IMR-90 (cell line): ENCODE measurements around the gene IFT74. TPM values are rescaled to one million over a fixed set of nuclear protein-coding genes. Genes with fewer than 3 reads are reported as not detected.

ENCODE experiments used
- ATAC-seq: fragments of 200-7000 bp; cut with Tn5 transposase; 2 replicates; pipeline ENCODE4 v1.9.1; 2020; ENCODE audit warnings: low read depth, mild to moderate bottlenecking, moderate library complexity
- BruUV-seq: library from RNA; stranded (reverse); fragments of 400-500 nt; replicated peaks from 2 replicates; lab custom pipeline; 2021; lab: Mats Ljungman, UMichigan
- CTCF ChIA-PET: fragments of 300-600 bp; formaldehyde crosslinking; extraction: SDS; loops from one replicate; lab custom pipeline; 2021; ENCODE audit warnings: antibody characterized with exemption; lab: Yijun Ruan, JAX
- POLR2A ChIA-PET: fragments of 300-600 bp; sonication (Branson Sonifier 250); formaldehyde crosslinking; loops from one replicate; lab custom pipeline; 2022; ENCODE audit warnings: antibody characterized with exemption; ENCODE audit not compliant: unreplicated experiment; lab: Charles Lee
- DNase-seq: peaks from one replicate; pipeline ENCODE4 v3.0.0; 2013
- H2AFZ ChIP-seq: replicated peaks from 2 replicates; pipeline ENCODE3; 2013; ENCODE audit warnings: low read length, mild to moderate bottlenecking; ENCODE audit not compliant: poor library complexity
- H2AK5ac ChIP-seq: 2 replicates; pipeline ENCODE4 v1.6.1; 2013; ENCODE audit warnings: low read depth, low read length, inconsistent platforms
- H2AK9ac ChIP-seq: replicated peaks from 2 replicates; pipeline ENCODE3; 2013; ENCODE audit warnings: mild to moderate bottlenecking, low read depth, low read length, moderate library complexity; ENCODE audit not compliant: poor library complexity
- H2BK120ac ChIP-seq: 2 replicates; pipeline ENCODE4 v1.6.1; 2013; ENCODE audit warnings: low read depth, low read length, inconsistent platforms
- H2BK15ac ChIP-seq: 3 replicates; pipeline ENCODE4 v1.6.1; 2013; ENCODE audit warnings: low read depth, low read length, inconsistent platforms
- H2BK20ac ChIP-seq: 2 replicates; pipeline ENCODE4 v1.6.1; 2013; ENCODE audit warnings: low read depth, mild to moderate bottlenecking, inconsistent platforms, low read length, moderate library complexity
- H2BK5ac ChIP-seq: 2 replicates; pipeline ENCODE4 v1.6.1; 2013; ENCODE audit warnings: mild to moderate bottlenecking, low read depth, low read length, inconsistent platforms; ENCODE audit not compliant: poor library complexity, severe bottlenecking
- H3K14ac ChIP-seq: replicated peaks from 2 replicates; pipeline ENCODE4 v1.6.1; 2013; ENCODE audit warnings: low read depth, low read length, inconsistent platforms
- H3K18ac ChIP-seq: 2 replicates; pipeline ENCODE4 v1.6.1; 2013; ENCODE audit warnings: low read depth, low read length, control low read depth
- H3K23ac ChIP-seq: 2 replicates; pipeline ENCODE4 v1.6.1; 2013; ENCODE audit warnings: low read depth, low read length, inconsistent platforms
- H3K27ac ChIP-seq: 2 replicates; pipeline ENCODE4 v1.5.1; 2013; ENCODE audit warnings: mild to moderate bottlenecking, control low read depth, low read length; ENCODE audit not compliant: insufficient read depth
- H3K27me3 ChIP-seq: 2 replicates; pipeline ENCODE4 v1.6.1; 2013; ENCODE audit warnings: low read length; ENCODE audit not compliant: control insufficient read depth, insufficient read depth
- H3K36me3 ChIP-seq: 2 replicates; pipeline ENCODE4 v1.6.1; 2013; ENCODE audit warnings: low read length, mixed read lengths; ENCODE audit not compliant: control insufficient read depth, insufficient read depth
- H3K4ac ChIP-seq: 2 replicates; pipeline ENCODE4 v1.6.1; 2013; ENCODE audit warnings: low read depth, low read length, inconsistent platforms
- H3K4me1 ChIP-seq: 2 replicates; pipeline ENCODE4 v1.6.1; 2013; ENCODE audit warnings: low read length, mixed read lengths; ENCODE audit not compliant: control insufficient read depth, insufficient read depth
- H3K4me2 ChIP-seq: 2 replicates; pipeline ENCODE4 v1.6.1; 2013; ENCODE audit warnings: low read depth, mild to moderate bottlenecking, control low read depth, low read length, moderate library complexity
- H3K4me3 ChIP-seq: 2 replicates; pipeline ENCODE4 v1.5.1; 2013; ENCODE audit warnings: low read depth, mild to moderate bottlenecking, control low read depth, low read length, moderate library complexity; ENCODE audit not compliant: insufficient read depth
- H3K56ac ChIP-seq: 2 replicates; pipeline ENCODE4 v1.6.1; 2013; ENCODE audit warnings: low read length, inconsistent platforms; ENCODE audit not compliant: insufficient read depth; ENCODE audit errors: extremely low read depth
- H3K79me1 ChIP-seq, 2 experiments: 2 replicates each; pipeline ENCODE4 v1.6.1; 2013; ENCODE audit warnings: low read length in 2 of 2, inconsistent platforms in 1 of 2, low read depth in 1 of 2
- H3K9ac ChIP-seq: 2 replicates; pipeline ENCODE4 v1.6.1; 2013; ENCODE audit warnings: low read depth, low read length, control low read depth
- H3K9me1 ChIP-seq: 2 replicates; pipeline ENCODE4 v1.6.1; 2013; ENCODE audit warnings: low read length, inconsistent platforms; ENCODE audit not compliant: insufficient read depth
- H3K9me3 ChIP-seq: 2 replicates; pipeline ENCODE4 v1.6.1; 2013; ENCODE audit warnings: low read length; ENCODE audit not compliant: control insufficient read depth, insufficient read depth
- H4K20me1 ChIP-seq: 2 replicates; pipeline ENCODE4 v1.6.1; 2013; ENCODE audit warnings: low read length, inconsistent platforms; ENCODE audit not compliant: insufficient read depth
- H4K5ac ChIP-seq: 2 replicates; pipeline ENCODE4 v1.6.1; 2013; ENCODE audit warnings: mild to moderate bottlenecking, low read depth, low read length, control low read depth
- H4K8ac ChIP-seq, 2 experiments: 2 replicates each; pipeline ENCODE4 v1.6.1; 2013; ENCODE audit warnings: low read depth in 2 of 2, low read length in 2 of 2, control low read depth in 1 of 2, inconsistent platforms in 1 of 2
- H4K91ac ChIP-seq: 2 replicates; pipeline ENCODE4 v1.6.1; 2013; ENCODE audit warnings: low read depth, low read length, inconsistent platforms; ENCODE audit not compliant: insufficient read depth
- CEBPB ChIP-seq: IDR thresholded peaks from 2 replicates; pipeline ENCODE4 v1.6.1; 2012; ENCODE audit warnings: low read depth, low read length, improper control_type of control experiment
- CHD1 ChIP-seq: IDR thresholded peaks from 2 replicates; pipeline ENCODE4 v1.6.1; 2012; ENCODE audit warnings: low read depth, low read length, improper control_type of control experiment
- MXI1 ChIP-seq: IDR thresholded peaks from 2 replicates; pipeline ENCODE4 v1.6.1; 2012; ENCODE audit warnings: low read depth, mild to moderate bottlenecking, low read length, moderate library complexity, borderline replicate concordance
- NFE2L2 ChIP-seq: fragments of 150-350 bp; IDR thresholded peaks from 2 replicates; pipeline ENCODE4 v1.6.1; 2016; ENCODE audit warnings: low read depth, mild to moderate bottlenecking, low read length
- POLR2A ChIP-seq: IDR thresholded peaks from 2 replicates; pipeline ENCODE4 v1.6.1; 2012; ENCODE audit warnings: mild to moderate bottlenecking, low read depth, low read length
- RAD21 ChIP-seq: IDR thresholded peaks from 2 replicates; pipeline ENCODE4 v1.6.1; 2012; ENCODE audit warnings: low read length, improper control_type of control experiment
- RCOR1 ChIP-seq: IDR thresholded peaks from 2 replicates; pipeline ENCODE4 v1.6.1; 2012; ENCODE audit warnings: mild to moderate bottlenecking, low read length, improper control_type of control experiment; ENCODE audit not compliant: insufficient replicate concordance
- SMC3 ChIP-seq: fragments of 150-350 bp; IDR thresholded peaks from 2 replicates; pipeline ENCODE4 v1.6.1; 2016; ENCODE audit warnings: low read depth, mild to moderate bottlenecking, antibody characterized with exemption, low read length, moderate library complexity
- WGBS, 2 experiments: methylation state at CpG; one replicate each; pipeline versions ENCODE4 v1.1.5 to v1.1.7; 2013; ENCODE audit warnings: missing lambda C conversion rate in 2 of 2; ENCODE audit not compliant: insufficient read length in 1 of 2; ENCODE audit errors: extremely low coverage in 2 of 2; 5-methylcytosine and 5-hydroxymethylcytosine counted together
- dilution Hi-C: fragments of 300-500 bp; cut with HindIII; formaldehyde crosslinking; loops from one replicate; pipeline ENCODE4 v1.14.3; 2018; ENCODE audit warnings: low sequenced_read_pairs; ENCODE audit not compliant: unreplicated experiment
- in situ Hi-C: fragments of 300-500 bp; cut with MboI; formaldehyde crosslinking; loops from 3 replicates; pipeline ENCODE4 v1.14.3; 2019; ENCODE audit warnings: low sequenced_read_pairs, inconsistent platforms, mixed read lengths
- intact Hi-C: fragments of 100-400 bp; cut with micrococcal nuclease; formaldehyde crosslinking; loops from 2 replicates; pipeline ENCODE4 v1.10.0; 2022
- polyA plus RNA-seq, 3 experiments: library from polyadenylated mRNA; depleted of rRNA; stranded (reverse); fragments of >200 nt; gene quantifications; 2 replicates each; pipeline ENCODE4 v1.2.3, GENCODE V29; 2012; ENCODE audit warnings: low replicate concordance in 1 of 3
- total RNA-seq: library from RNA; depleted of rRNA; stranded (reverse); fragments of >200 nt; gene quantifications from 2 replicates; pipeline ENCODE4 v1.2.3, GENCODE V29; 2012
- TF ChIP-seq, protein P1 (sequence below): conservative IDR thresholded peaks from 2 replicates; pipeline ENCODE4 v1.5.1; 2012; ENCODE audit warnings: mild to moderate bottlenecking, low read depth, low read length, improper control_type of control experiment

Gene IFT74
- total and polyA plus RNA-seq, 2 of the 4 experiments (the other 2 are of a cell fraction), result 4.6 to 12.2 TPM

DNA sequence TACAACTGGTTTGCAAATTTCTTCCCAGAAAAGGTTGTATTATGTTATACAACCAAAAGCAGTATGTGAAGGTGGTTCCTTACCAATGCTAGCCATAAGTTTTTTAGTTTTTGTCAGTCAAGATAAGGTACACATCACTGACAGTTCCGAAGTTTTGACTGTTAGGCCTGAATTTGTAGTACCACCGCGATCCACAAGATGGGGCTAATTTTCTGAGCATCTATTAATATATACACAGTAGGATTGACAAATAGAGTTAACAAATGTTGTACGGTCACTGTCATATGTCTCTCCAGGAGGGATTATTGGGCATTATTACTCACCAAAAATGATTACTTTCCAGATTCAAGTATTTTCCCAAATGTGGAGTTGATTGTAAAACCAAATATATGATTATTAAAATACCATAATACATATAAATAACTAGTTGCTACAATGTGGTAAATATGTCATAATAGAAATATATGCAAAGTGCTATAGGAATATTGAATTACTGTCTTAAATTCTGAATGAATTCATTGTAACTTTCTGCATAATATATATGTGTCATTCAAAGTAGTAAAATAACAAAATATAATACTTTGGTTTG, 77.7 kb downstream of the IFT74 start:
- H3K9me3 ChIP-seq, result no peaks in the 10 kb centered on the region
- H2AK5ac ChIP-seq, result no peak overlapping the region
- H2BK120ac ChIP-seq, result 0 out of 2 replicates have a peak overlapping the region, but pooled peaks have one; percentile 48
- WGBS, 2 experiments, result no CpG with 5 or more reads among the region's 4 CpGs
- H4K8ac ChIP-seq, result no peak overlapping the region
- H3K18ac ChIP-seq, result no peak overlapping the region
- no peak overlapping the region for H3K14ac ChIP-seq
- H3K9ac ChIP-seq, result no peak overlapping the region
- intact Hi-C loops (loop anchor here (1.0 to 10.0 kb wide), 6 partner anchors 75 to 511 kb away; partner anchors contain the start of gene TEK), in situ Hi-C loops (no loop called here), dilution Hi-C loops (no loop called here)
- CTCF ChIA-PET, result interaction anchor here (0.8 to 1.1 kb wide), 3 partner anchors 15 to 243 kb away, joined by 3 to 6 read pairs (median 4); no protein-coding TSS in a partner anchor
- TF ChIP-seq CHD1 (no peak), MXI1 (no peak), POLR2A (no peak), CEBPB (no peak), RAD21 (peak; percentile 91), NFE2L2 (no peak), SMC3 (peak; percentile 93), RCOR1 (no peak)
- TF ChIP-seq, protein P1, sequence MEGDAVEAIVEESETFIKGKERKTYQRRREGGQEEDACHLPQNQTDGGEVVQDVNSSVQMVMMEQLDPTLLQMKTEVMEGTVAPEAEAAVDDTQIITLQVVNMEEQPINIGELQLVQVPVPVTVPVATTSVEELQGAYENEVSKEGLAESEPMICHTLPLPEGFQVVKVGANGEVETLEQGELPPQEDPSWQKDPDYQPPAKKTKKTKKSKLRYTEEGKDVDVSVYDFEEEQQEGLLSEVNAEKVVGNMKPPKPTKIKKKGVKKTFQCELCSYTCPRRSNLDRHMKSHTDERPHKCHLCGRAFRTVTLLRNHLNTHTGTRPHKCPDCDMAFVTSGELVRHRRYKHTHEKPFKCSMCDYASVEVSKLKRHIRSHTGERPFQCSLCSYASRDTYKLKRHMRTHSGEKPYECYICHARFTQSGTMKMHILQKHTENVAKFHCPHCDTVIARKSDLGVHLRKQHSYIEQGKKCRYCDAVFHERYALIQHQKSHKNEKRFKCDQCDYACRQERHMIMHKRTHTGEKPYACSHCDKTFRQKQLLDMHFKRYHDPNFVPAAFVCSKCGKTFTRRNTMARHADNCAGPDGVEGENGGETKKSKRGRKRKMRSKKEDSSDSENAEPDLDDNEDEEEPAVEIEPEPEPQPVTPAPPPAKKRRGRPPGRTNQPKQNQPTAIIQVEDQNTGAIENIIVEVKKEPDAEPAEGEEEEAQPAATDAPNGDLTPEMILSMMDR, result peak; percentile 84
- BruUV-seq, result no TSS peak
- no peak overlapping the region for H3K56ac ChIP-seq
- H2AK9ac ChIP-seq, result no peak overlapping the region
- POLR2A ChIA-PET, result no interaction called here
- no peak overlapping the region for H3K4ac ChIP-seq
- DNase-seq, result peak; percentile 53
- H3K27ac ChIP-seq, result no peak overlapping the region
- H3K4me2 ChIP-seq, result no peak overlapping the region
- no peaks in the 10 kb centered on the region for H3K79me1 ChIP-seq
- H3K27me3 ChIP-seq, result no peaks in the 10 kb centered on the region
- no peak overlapping the region for H3K4me3 ChIP-seq
- H2BK5ac ChIP-seq, result peak overlapping the region; percentile 70
- H4K91ac ChIP-seq, result no peak overlapping the region
- no peak overlapping the region for H2BK15ac ChIP-seq
- H3K9me1 ChIP-seq, result no peaks in the 10 kb centered on the region
- no peak overlapping the region for H3K23ac ChIP-seq
- H4K5ac ChIP-seq, result no peak overlapping the region
- peaks cover 2% of the 10 kb centered on the region; the same call in 1 of the 2 replicates for H3K36me3 ChIP-seq
- peak; percentile 86 for ATAC-seq
- H2BK20ac ChIP-seq, result no peak overlapping the region
- no peaks in the 10 kb centered on the region for H3K4me1 ChIP-seq
- no peak overlapping the region for H2AFZ ChIP-seq
- no peaks in the 10 kb centered on the region for H4K20me1 ChIP-seq
